GM12878 (cell line): ENCODE results near the gene ANHX. TPM values are rescaled to one million over a fixed set of nuclear protein-coding genes. Genes with fewer than 3 reads are reported as not detected.

Experiments used
- ATAC-seq: fragments of 200-7000 bp; cut with Tn5 transposase; 3 replicates; pipeline ENCODE4 v1.9.1; 2020; ENCODE audit warnings: mild to moderate bottlenecking, moderate library complexity
- BruUV-seq: library from RNA; stranded (reverse); fragments of 400-500 nt; replicated peaks from 2 replicates; lab custom pipeline; 2021; lab: Mats Ljungman, UMichigan
- CTCF ChIA-PET: fragments of 300-600 bp; sonication (Branson Sonifier 250); formaldehyde crosslinking; extraction: SDS; loops from one replicate; lab custom pipeline; 2021; ENCODE audit warnings: inconsistent platforms; lab: Yijun Ruan, JAX
- POLR2A ChIA-PET: fragments of 350-600 bp; formaldehyde crosslinking; extraction: SDS; loops from one replicate; lab custom pipeline; 2021; ENCODE audit warnings: inconsistent platforms; lab: Charles Lee
- RAD21 ChIA-PET: fragments of 300-600 bp; sonication (Branson Sonifier 250); formaldehyde crosslinking; loops from one replicate; lab custom pipeline; 2023; ENCODE audit warnings: antibody characterized with exemption; ENCODE audit not compliant: unreplicated experiment; lab: Charles Lee
- SMC1A ChIA-PET: fragments of 300-600 bp; sonication (Branson Sonifier 250); formaldehyde crosslinking; loops from one replicate; lab custom pipeline; 2023; ENCODE audit not compliant: unreplicated experiment, uncharacterized antibody; lab: Charles Lee
- DNase-seq: peaks from one replicate; pipeline ENCODE4 v3.0.0-alpha.2; 2011; ENCODE audit warnings: low read depth, low spot score
- FAIRE-seq: peaks from 3 replicates; lab custom pipeline; 2011; peaks lifted over from hg19 to GRCh38; lab: Jason Lieb, UNC
- H2AFZ ChIP-seq: 2 replicates; pipeline ENCODE4 v1.6.0; 2011; ENCODE audit warnings: low read depth, low read length, control low read depth; ENCODE audit not compliant: control insufficient read depth
- H3K27ac ChIP-seq: 2 replicates; pipeline ENCODE4 v1.5.1; 2011; ENCODE audit warnings: control low read depth; ENCODE audit not compliant: control insufficient read depth, insufficient read depth
- H3K27me3 ChIP-seq, 2 experiments: replicated peaks in 1 of 2; 2 replicates each; pipeline versions ENCODE4 v1.6.0 to v1.6.1; 2011; ENCODE audit warnings: low read length in 1 of 2; ENCODE audit not compliant: control insufficient read depth in 2 of 2, insufficient read depth in 2 of 2
- H3K36me3 ChIP-seq, 2 experiments: 2 replicates each; pipeline ENCODE4 v1.5.1; 2011; ENCODE audit warnings: low read length in 1 of 2; ENCODE audit not compliant: control insufficient read depth in 2 of 2, insufficient read depth in 2 of 2
- H3K4me1 ChIP-seq: 2 replicates; pipeline ENCODE4 v1.6.1; 2011; ENCODE audit warnings: mild to moderate bottlenecking, low read length, moderate library complexity, mixed read lengths; ENCODE audit not compliant: control insufficient read depth, insufficient read depth
- H3K4me2 ChIP-seq: 2 replicates; pipeline ENCODE4 v1.6.0; 2011; ENCODE audit warnings: control low read depth; ENCODE audit not compliant: control insufficient read depth, insufficient read depth
- H3K4me3 ChIP-seq: fragments of 200-600 bp; sonication (generic); 2 replicates; pipeline ENCODE4 v1.5.1; 2016
- H3K79me2 ChIP-seq: 2 replicates; pipeline ENCODE4 v1.6.0; 2011; ENCODE audit warnings: low read length; ENCODE audit not compliant: control insufficient read depth, insufficient read depth
- H3K9ac ChIP-seq: 2 replicates; pipeline ENCODE4 v1.8.0; 2011; ENCODE audit warnings: low read length, control low read depth, mixed read lengths; ENCODE audit not compliant: control insufficient read depth, insufficient read depth
- H3K9me3 ChIP-seq: replicated peaks from 3 replicates; pipeline ENCODE4 v1.5.1; 2011; ENCODE audit warnings: mild to moderate bottlenecking, low read length; ENCODE audit not compliant: control insufficient read depth, insufficient read depth
- H4K20me1 ChIP-seq: 2 replicates; pipeline ENCODE4 v1.6.0; 2011; ENCODE audit not compliant: control insufficient read depth, insufficient read depth
- CBX3 ChIP-seq: fragments of 200-600 bp; sonication (generic); IDR thresholded peaks from 2 replicates; pipeline ENCODE4 v1.6.1; 2016; ENCODE audit warnings: low read depth, borderline replicate concordance
- CTCF ChIP-seq, 3 experiments: IDR thresholded peaks in 2 of 3; conservative IDR thresholded peaks in 1 of 3; 2 replicates each; pipeline ENCODE4 v1.5.1; 2011; ENCODE audit warnings: low read depth in 3 of 3, low read length in 3 of 3, mild to moderate bottlenecking in 3 of 3, control low read depth in 2 of 3, moderate library complexity in 2 of 3, inconsistent platforms in 1 of 3, mixed read lengths in 1 of 3; ENCODE audit not compliant: control insufficient read depth in 2 of 3, insufficient read depth in 1 of 3; ENCODE audit errors: extremely low read depth in 1 of 3
- MTA3 ChIP-seq: IDR thresholded peaks from 2 replicates; pipeline ENCODE4 v1.6.1; 2012; ENCODE audit warnings: low read length, inconsistent platforms, borderline replicate concordance
- NFIC ChIP-seq: IDR thresholded peaks from 2 replicates; pipeline ENCODE4 v1.6.1; 2012; ENCODE audit warnings: low read depth, mild to moderate bottlenecking, inconsistent platforms, low read length, moderate library complexity
- USF1 ChIP-seq: IDR thresholded peaks from 2 replicates; pipeline ENCODE4 v1.6.1; 2011; ENCODE audit warnings: borderline replicate concordance, low read depth, mild to moderate bottlenecking, moderate library complexity, mixed read lengths, low read length; ENCODE audit not compliant: insufficient read depth; ENCODE audit errors: extremely low read length
- ZBED1 ChIP-seq: IDR thresholded peaks from 2 replicates; pipeline ENCODE4 v1.6.1; 2016; ENCODE audit warnings: borderline replicate concordance
- WGBS: methylation state at CpG from one replicate; pipeline ENCODE4 v1.1.6; 2016; ENCODE audit warnings: low lambda C conversion rate; ENCODE audit not compliant: insufficient replicate concordance, insufficient coverage; ENCODE audit errors: missing lambda C conversion rate; 5-methylcytosine and 5-hydroxymethylcytosine counted together
- in situ Hi-C: fragments of 300-500 bp; cut with MboI; formaldehyde crosslinking; loops from 9 replicates; pipeline ENCODE4 v1.14.3; 2018; ENCODE audit warnings: mixed read lengths
- intact Hi-C: fragments of 100-400 bp; cut with micrococcal nuclease; formaldehyde crosslinking; loops from one replicate; pipeline ENCODE4 v1.14.2; 2022; ENCODE audit not compliant: unreplicated experiment
- polyA plus RNA-seq, 11 experiments: library from polyadenylated mRNA; depleted of rRNA in 4 of 11; unstranded in 6 of 11; stranded (reverse) in 5 of 11; fragments of >200 nt; fragmentation: Nextera tagmentation in 4 of 11; fragmentation: Illumina TruSeq in 1 of 11; extraction: Ambion mirVana in 4 of 11; extraction: Trizol in 1 of 11; gene quantifications; 1 replicate in 1 of 11; 2 replicates in 10 of 11; pipeline versions ENCODE4 v1.2.1 to v1.2.3, GENCODE V29; 2011 to 2016; ENCODE audit warnings: inconsistent platforms in 2 of 11, missing spikeins in 2 of 11, low read depth in 1 of 11
- total RNA-seq, 4 experiments: library from RNA; depleted of rRNA in 3 of 4; stranded (reverse); fragments of >200 nt in 3 of 4; fragmentation: Illumina TruSeq in 1 of 4; extraction: Trizol in 1 of 4; gene quantifications; 2 replicates each; pipeline versions ENCODE4 v1.2.1 to v1.2.3, GENCODE V29; 2013 to 2021

ANHX gene
- total and polyA plus RNA-seq, 10 of the 15 experiments (the other 5 are each of a cell fraction or from before 2014, with no cell fraction given): not detected

- peaks cover 54% of the 10 kb centered on the region for H3K9me3 ChIP-seq
- POLR2A ChIA-PET: no interaction called here
- H3K4me1 ChIP-seq: no peaks in the 10 kb centered on the region
- RAD21 ChIA-PET: no interaction called here
- H4K20me1 ChIP-seq: no peaks in the 10 kb centered on the region
- H3K79me2 ChIP-seq: no peaks in the 10 kb centered on the region
- DNase-seq (no peak), ATAC-seq (no peak), FAIRE-seq (no peak)
- in situ Hi-C loops: no loop called here
- 89% methylated on average over 1 of the region's 1 CpG for WGBS
- no TSS peak for BruUV-seq
- H3K27ac ChIP-seq: no peak overlapping the region
- no peaks in the 10 kb centered on the region for H3K27me3 ChIP-seq
- no peak overlapping the region for H2AFZ ChIP-seq
- H3K4me3 ChIP-seq: no peak overlapping the region
- H3K9ac ChIP-seq: no peak overlapping the region
- TF ChIP-seq CTCF (IDR thresholded peaks at IDR 0.05 in 2 of 3, conservative IDR thresholded peaks at IDR 0.05 in 1 of 3; ENCODE audit: control insufficient read depth in 2 of 3, extremely low read depth in 1 of 3, insufficient read depth in 1 of 3, low read depth in 3 of 3, low read length in 3 of 3): no peak
- TF ChIP-seq CBX3: peak; percentile 92; the same call in 1 of the 2 replicates
- no peak for TF ChIP-seq ZBED1
- TF ChIP-seq NFIC: 0 out of 2 replicates have a peak, but pooled peaks have one; percentile 11
- TF ChIP-seq MTA3: no peak
- peak; percentile 7 for TF ChIP-seq USF1
- SMC1A ChIA-PET: no interaction called here
- intact Hi-C loops: no loop called here
- peaks cover 3 to 17% of the 10 kb centered on the region in 2 experiments; a peak in 2 of 4 replicates for H3K36me3 ChIP-seq
- no peak overlapping the region for H3K4me2 ChIP-seq
- CTCF ChIA-PET: no interaction called here
These were observed 31.4 kb downstream of the ANHX start for GRCh38 chr12:133204264-133204603.
